Measurements from ENCODE around the gene FLNB. TPM values are rescaled to one million over a fixed set of nuclear protein-coding genes. Genes with fewer than 3 reads are reported as not detected.

The FLNB gene
- total and polyA plus RNA-seq, 9 of the 15 experiments (the other 6 are each of a cell fraction or from before 2014, with no cell fraction given): 9.4 to 48.1 (median 25.6) TPM

- no peak overlapping the region for H3K27ac ChIP-seq (ENCODE audit: extremely low read depth, low read depth, low read length)
Observed at GRCh38 chr3:58025406-58025805, 17.2 kb downstream of the FLNB start.

More at GRCh38 chr3:58025406-58025805, 17.2 kb downstream of the FLNB start:
- intact Hi-C loops (cut with micrococcal nuclease): no loop called here
- H3K4me2 ChIP-seq (ENCODE audit: insufficient read depth, low read length): no peak overlapping the region
- H4K20me1 ChIP-seq (replicated peaks; ENCODE audit: control insufficient read depth, insufficient read depth, low read length): peaks cover 3% of the 10 kb centered on the region
- no TSS peak for BruUV-seq (replicated peaks)
- H3K9ac ChIP-seq (ENCODE audit: insufficient read depth in 1 of 2, low read depth in 2 of 2, low read length in 2 of 2): no peak overlapping the region
- H3K4me3 ChIP-seq: no peak overlapping the region
- H3K9me3 ChIP-seq (replicated peaks; ENCODE audit: control insufficient read depth, insufficient read depth, low read depth, low read length): no peaks in the 10 kb centered on the region
- 61% methylated on average over 5 of the region's 5 CpGs for WGBS (ENCODE audit: insufficient coverage, low coverage, missing lambda C conversion rate)
- ChIA-PET CTCF (ENCODE audit: low intra/inter-chr PET ratio) (no interaction called here), POLR2A (interaction anchor here (0.6 to 1.0 kb wide), 2 partner anchors 11 to 548 kb away, joined by 3 to 4 read pairs; no protein-coding TSS in a partner anchor)
- in situ Hi-C loops (cut with MboI): no loop called here
- H3K9me1 ChIP-seq (ENCODE audit: control insufficient read depth, insufficient read depth, low read length): no peaks in the 10 kb centered on the region
- H3K4me1 ChIP-seq (replicated peaks in 1 of 2; ENCODE audit: control insufficient read depth in 2 of 2, insufficient read depth in 2 of 2, low read length in 2 of 2): peaks cover 0 to 6% of the 10 kb centered on the region in 2 experiments; a peak in 2 of 5 replicates
- no peaks in the 10 kb centered on the region for H3K27me3 ChIP-seq (ENCODE audit: control insufficient read depth in 2 of 2, insufficient read depth in 2 of 2, low read length in 2 of 2)
- ATAC-seq (no peak), FAIRE-seq (no peak), DNase-seq (ENCODE audit: extremely low read depth in 1 of 4, low spot score in 3 of 4) (no peak)
- TF ChIP-seq ZNF586 (CRISPR knock-in tag; conservative IDR thresholded peaks at IDR 0.05) (no peak), ZNF175 (CRISPR knock-in tag; IDR thresholded peaks at IDR 0.05; ENCODE audit: low read depth) (no peak), ZNF277 (CRISPR knock-in tag; IDR thresholded peaks at IDR 0.05; ENCODE audit: borderline replicate concordance) (no peak), NFE2L1 (tag; IDR thresholded peaks at IDR 0.05; ENCODE audit: borderline replicate concordance, low read depth) (no peak), HSF4 (CRISPR knock-in tag; IDR thresholded peaks at IDR 0.05; ENCODE audit: borderline replicate concordance) (no peak), ZKSCAN3 (CRISPR knock-in tag; IDR thresholded peaks at IDR 0.05) (no peak), TCF7 (IDR thresholded peaks at IDR 0.05; ENCODE audit: borderline replicate concordance) (no peak), ZNF57 (CRISPR knock-in tag; IDR thresholded peaks at IDR 0.05) (no peak), GTF2A2 (tag; IDR thresholded peaks at IDR 0.05) (no peak), RBM39 (optimal IDR thresholded peaks at IDR 0.05; ENCODE audit: low read depth, low read length) (no peak), ERF (CRISPR knock-in tag; IDR thresholded peaks at IDR 0.05) (no peak), MCM5 (IDR thresholded peaks at IDR 0.05; ENCODE audit: low read depth) (no peak), ZNF512 (tag; IDR thresholded peaks at IDR 0.05) (no peak), MAX (CRISPR knock-in tag; IDR thresholded peaks at IDR 0.05) (no peak)
- H3K36me3 ChIP-seq (ENCODE audit: control insufficient read depth, insufficient read depth, low read length): no peaks in the 10 kb centered on the region; the same call in 2 of the 3 replicates
- H3K79me2 ChIP-seq (ENCODE audit: control insufficient read depth, insufficient read depth, low read length): peaks cover 40% of the 10 kb centered on the region
- H2AFZ ChIP-seq (ENCODE audit: low read depth, low read length): no peak overlapping the region

All from K562 (cell line).